ENCODE results near the gene NHLH2.

NHLH2 gene

DNA sequence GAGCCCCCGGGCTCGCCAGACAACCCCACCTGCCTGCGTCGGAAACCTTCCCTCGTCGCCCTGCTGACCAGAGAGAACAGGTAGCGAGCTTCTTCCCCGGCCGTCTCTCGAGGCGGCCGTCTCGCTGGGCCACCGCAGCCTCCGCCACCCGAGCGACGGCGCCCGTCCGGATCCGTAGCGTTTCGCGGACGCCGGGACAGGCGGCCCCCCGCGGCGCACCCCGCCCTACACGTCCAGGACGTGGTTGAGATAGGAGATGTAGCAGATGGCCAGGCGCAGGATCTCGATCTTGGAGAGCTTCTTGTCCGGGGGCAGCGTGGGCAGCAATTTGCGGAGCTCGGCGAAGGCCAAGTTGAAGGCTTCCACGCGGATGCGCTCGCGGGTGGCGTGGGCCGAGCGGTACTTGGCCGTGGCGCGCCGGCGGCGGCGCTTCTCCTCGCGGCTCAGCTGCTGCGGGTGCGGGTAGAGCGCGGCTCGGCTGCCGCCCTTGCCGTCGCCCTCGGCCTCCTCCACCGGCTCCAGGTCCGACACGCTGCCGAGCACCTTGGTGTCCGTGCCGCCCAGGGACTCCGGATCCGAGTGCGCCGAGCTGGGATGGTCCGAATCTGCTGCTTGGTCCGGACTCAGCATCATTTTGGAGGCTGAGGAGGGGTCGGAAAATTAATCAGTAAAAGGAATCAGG, 3.0 kb downstream of the NHLH2 start:
- DNase-seq = no peak

- DNase-seq = no peak
Observed at GRCh38 chr1:115837341-115837739, 3.6 kb downstream of the NHLH2 start.

GRCh38 chr1:115833856-115834255, 7.1 kb downstream of the NHLH2 start:
- no peak for DNase-seq

GRCh38 chr1:115832651-115833050, 8.3 kb downstream of the NHLH2 start:
- DNase-seq = no peak

DNA sequence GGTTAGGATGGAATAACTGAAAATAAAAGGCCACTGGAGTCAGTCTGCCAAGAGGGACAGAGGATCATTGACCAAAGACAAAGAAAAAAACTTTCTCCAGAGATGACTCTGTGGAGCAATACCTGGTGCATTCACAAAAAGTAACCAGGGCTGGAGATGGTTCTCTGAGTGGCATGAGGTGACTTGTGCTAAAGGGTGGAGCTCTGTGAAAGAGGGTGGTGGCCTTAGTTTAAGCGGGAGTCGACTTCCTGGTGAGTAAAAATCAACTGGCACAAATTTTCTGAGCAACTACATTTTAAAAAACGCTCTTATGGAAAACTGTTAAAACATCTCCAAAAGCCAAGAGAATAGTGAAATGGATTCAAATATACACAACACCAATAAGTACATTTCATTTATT, 10.0 kb downstream of the NHLH2 start:
- no peak for DNase-seq

DNA sequence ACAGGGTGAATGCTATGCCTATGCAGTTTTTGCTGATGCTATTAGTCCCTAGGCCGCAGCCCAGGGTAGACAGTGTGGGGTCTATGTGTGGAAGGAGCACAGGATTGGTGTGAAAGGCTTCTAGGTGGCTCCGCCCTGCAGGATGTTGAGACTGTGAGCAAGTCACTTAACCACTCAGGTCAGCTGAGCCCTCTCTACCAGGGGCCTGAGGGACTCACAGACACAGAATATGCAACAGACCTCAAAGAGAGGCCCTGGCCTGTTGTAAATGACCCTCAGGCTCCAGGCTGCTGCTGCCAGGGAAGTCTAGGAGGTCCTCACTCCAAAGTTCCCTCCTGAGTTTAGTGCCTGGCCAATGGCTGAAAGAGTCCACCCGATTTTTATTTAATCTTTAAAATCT, 11.0 kb downstream of the NHLH2 start:
- DNase-seq = no peak

DNA sequence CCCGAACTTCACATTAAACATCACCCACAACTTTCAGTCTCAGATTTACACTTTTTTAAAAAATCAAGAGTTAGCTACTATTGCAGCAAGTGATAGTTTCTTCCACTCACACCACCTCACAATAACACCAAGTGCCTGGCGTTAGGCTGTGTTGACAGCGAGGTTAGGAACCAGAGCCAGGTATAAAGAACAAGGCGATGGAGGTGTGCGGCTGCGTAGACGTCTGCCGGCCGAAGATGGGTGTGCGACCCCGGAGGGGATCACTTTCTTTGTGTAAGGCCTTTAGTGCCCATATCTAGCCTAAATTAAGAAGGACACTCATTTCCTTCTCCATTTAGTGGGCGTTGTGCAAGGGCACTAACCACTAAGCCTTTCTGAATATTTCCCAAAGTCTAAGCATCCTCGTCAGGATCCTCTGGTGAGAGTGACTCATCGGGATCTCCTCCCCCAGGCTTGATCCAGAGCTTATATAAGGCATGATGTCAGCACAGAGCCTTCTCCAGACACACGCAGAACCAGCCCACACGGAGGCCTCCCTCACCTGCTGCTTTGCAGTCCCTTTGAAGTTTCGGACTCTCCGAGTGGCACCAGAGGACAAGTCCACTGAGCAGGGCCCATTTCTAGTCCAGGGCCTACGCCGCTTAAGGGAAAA, 11.8 kb downstream of the NHLH2 start:
- DNase-seq = no peak

DNA sequence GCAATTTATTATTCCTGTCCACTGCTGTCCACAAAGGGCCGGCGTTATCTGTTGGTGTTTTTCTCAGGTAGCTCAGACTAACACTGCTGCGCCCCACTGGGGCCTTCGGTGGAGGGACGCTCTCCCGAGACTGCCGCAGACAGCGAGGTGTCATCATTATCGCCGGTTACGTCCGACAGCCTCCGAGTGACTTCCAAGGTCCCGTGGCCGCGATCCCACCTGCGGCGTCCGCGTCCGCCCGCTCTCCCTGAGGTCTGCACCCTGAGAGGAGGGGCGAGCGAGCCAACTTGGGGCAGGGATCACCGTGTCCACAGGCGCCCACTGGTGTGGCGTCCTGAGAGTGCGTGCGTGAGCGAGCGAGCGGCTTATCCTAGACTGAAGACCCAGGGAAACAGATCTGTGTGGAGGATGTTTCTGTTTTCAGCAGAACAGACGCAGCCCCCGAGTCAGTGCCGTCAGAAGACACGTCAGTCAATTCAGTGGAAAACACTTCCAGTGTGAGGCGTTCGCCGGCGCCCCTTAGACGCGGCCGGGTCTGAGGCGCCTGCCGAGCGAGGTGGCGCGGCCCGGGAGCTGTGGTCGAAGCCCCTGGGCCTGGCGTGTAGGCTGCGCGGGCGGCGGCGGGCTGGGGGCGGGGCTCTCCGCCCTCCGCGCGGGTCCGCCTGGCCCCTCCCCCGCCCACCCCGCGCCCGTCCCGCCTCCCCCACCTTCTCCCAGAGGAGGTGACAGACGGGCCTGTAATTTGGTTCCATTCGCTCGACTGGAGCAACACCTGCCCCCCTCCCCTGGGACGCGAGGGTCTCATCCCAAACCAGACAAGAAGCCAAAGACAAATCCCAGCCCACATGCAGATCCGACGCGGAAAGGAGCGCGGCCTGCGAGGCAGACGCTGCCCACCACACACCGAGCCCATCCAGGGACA, 12.6 kb downstream of the NHLH2 start:
- DNase-seq = no peak

- DNase-seq = no peak
Observed at GRCh38 chr1:115827452-115828044, 13.4 kb downstream of the NHLH2 start.

GRCh38 chr1:115826628-115827027, 14.3 kb downstream of the NHLH2 start:
- DNase-seq = no peak

DNA sequence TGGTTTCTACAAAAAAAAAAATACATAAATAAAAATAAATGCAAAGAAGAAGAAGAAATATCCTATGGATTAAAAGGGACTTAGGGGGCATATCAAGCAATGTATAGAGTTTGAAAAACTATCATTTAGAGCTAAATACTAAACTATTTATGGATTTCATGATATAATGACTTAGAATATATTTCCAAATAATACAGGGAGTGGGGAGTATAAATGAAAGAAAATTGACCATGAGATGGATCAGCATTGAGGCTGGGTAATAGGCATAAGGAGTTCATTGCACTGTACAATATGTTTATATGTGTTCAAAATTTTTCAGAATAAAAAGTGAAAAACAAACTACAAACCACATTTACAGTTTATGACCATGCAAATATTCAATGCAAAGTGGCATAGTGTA, 18.8 kb downstream of the NHLH2 start:
- no peak for DNase-seq

GRCh38 chr1:115815694-115816093, 25.2 kb downstream of the NHLH2 start:
- no peak for DNase-seq

GRCh38 chr1:115814685-115815398, 26.1 kb downstream of the NHLH2 start:
- no peak for DNase-seq

- peak; percentile 32 for DNase-seq
Observed at GRCh38 chr1:115813727-115814126, 27.2 kb downstream of the NHLH2 start.

DNA sequence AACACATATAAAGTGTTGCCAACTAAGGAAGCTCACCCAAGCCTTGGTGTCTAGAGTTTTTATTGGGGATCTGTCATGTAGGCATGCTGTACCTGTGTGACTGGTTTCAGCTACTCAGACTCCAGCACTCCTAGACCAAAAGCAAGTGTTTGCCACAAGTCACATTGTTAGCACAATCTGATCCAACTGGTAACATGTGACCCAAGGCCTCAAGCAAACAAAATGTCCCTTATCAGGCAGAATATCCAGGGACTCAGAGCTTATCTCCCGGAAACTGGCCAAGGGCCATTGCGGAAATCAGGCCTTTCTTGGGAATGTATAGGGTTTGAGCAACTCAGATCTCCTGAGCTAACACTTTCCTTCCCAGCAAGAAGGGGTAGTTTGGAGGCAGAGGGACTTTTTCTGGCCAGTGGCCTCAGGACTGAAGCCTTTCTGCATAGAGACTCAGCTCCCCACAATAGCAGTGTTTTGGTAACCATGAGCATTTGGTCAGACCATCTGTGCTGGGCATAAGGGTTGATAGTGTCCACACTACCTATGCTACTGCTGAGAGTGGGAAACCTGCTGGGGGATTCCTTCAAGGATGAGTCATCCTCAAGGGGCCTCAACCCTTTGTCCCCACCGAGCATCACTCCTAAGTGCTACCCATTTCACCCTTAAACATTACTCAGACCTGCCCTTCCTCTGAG, 29.6 kb downstream of the NHLH2 start:
- DNase-seq = no peak

- DNase-seq = no peak
Observed at GRCh38 chr1:115810609-115811008, 30.3 kb downstream of the NHLH2 start.

GRCh38 chr1:115809847-115810246, 31.1 kb downstream of the NHLH2 start:
- no peak for DNase-seq

DNA sequence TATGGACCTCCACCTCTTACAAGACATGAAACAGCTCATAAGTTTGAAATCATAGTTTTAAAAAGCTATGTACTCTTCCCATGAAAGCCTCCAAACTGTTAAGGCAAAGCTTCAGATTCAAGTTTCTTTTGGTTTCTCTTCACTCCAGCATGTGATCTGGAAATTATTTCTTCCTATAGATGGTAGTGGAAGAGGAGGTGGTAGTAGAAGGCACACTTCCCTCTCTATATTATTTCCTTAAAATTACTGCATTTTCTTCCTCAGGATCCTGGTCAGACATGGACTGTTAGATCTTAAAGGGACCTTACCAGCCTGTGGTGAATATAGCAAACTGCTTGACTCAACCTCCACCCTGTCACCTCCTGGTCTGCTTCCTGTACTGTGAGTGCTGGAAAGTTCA, 31.9 kb downstream of the NHLH2 start:
- no peak for DNase-seq

- DNase-seq = peak; percentile 51
Observed at GRCh38 chr1:115807723-115808122, 33.2 kb downstream of the NHLH2 start.

DNA sequence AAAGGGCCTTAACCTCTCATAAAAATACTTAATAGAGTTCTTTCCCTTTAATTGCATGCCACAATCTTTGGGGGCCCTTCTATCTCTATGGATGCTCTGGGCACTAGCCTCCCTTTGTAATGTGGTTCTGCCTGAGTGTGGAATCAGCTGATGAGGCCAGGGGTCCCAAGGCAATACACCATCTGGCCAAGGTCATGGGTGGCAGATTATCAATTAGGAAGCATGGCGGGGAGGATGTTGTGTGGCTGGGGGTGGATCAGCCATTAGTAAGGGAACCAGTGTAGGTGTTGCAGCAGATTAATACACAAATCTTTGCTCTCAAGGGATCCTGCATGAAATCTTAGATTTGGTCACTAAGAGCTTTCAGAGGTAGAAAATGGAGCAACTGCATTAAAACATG, 35.3 kb downstream of the NHLH2 start:
- DNase-seq = no peak

- no peak for DNase-seq
Observed at GRCh38 chr1:115802416-115802815, 38.5 kb downstream of the NHLH2 start.

DNA sequence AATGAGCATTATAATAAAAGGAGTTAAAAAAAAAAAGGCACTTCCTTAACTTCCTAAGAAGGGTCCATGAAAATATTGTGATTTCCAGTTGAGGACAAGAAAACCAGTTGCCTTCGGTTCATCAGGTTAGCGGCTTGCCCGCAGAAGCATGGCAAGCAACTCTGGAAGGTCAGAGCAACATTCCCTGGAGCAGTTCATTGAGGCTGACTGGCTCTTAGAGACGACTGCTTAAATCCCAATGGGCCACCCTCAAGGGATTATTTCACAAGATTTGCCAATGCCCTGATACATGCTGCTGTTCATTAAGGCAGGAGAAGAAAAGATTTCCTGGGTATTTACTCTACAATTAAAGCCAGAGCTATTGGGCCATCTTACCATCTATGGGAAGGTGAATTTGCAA, 43.4 kb downstream of the NHLH2 start:
- DNase-seq = no peak

All from GDM1 (cell line).